HepG2 (cell line): ENCODE data around the gene KRT32. TPM values are rescaled to one million over a fixed set of nuclear protein-coding genes. Genes with fewer than 3 reads are reported as not detected.

Experiments used
- ATAC-seq: fragments of 200-7000 bp; cut with Tn5 transposase; 3 replicates; pipeline ENCODE4 v1.9.1; 2020; ENCODE audit warnings: mild to moderate bottlenecking, moderate library complexity
- BruUV-seq: library from RNA; stranded (reverse); fragments of 400-500 nt; replicated peaks from 2 replicates; lab custom pipeline; 2021; lab: Mats Ljungman, UMichigan
- CTCF ChIA-PET: fragments of 300-600 bp; formaldehyde crosslinking; extraction: SDS; loops from one replicate; lab custom pipeline; 2021; ENCODE audit warnings: low total read pairs, inconsistent platforms, low intra/inter-chr PET ratio; lab: Yijun Ruan, JAX
- POLR2A ChIA-PET: fragments of 350-600 bp; sonication (Branson Sonifier 250); formaldehyde crosslinking; loops from one replicate; lab custom pipeline; 2020; ENCODE audit warnings: antibody characterized with exemption, inconsistent platforms; lab: Yijun Ruan, JAX
- DNase-seq: peaks from one replicate; pipeline ENCODE4 v3.0.0-alpha.2; 2015; ENCODE audit warnings: low spot score
- FAIRE-seq: peaks from 3 replicates; lab custom pipeline; 2011; peaks lifted over from hg19 to GRCh38; lab: Jason Lieb, UNC
- H2AFZ ChIP-seq: one replicate; pipeline ENCODE4 v1.6.1; 2011; ENCODE audit warnings: low read length, inconsistent platforms
- H3K27ac ChIP-seq: fragments of 300-600 bp; 3 replicates; pipeline ENCODE4 v1.8.0; 2011; ENCODE audit warnings: mixed run types, mild to moderate bottlenecking, mixed read lengths, low read length, inconsistent platforms; ENCODE audit not compliant: insufficient read depth; ENCODE audit errors: extremely low read length
- H3K27me3 ChIP-seq, 2 experiments: fragments of 200-600 bp in 1 of 2; 2 replicates in 1 of 2; 3 replicates in 1 of 2; pipeline versions ENCODE4 v1.6.0 to v1.8.0; 2011; ENCODE audit warnings: low read length in 2 of 2, mild to moderate bottlenecking in 2 of 2, moderate library complexity in 2 of 2, inconsistent platforms in 1 of 2; ENCODE audit not compliant: insufficient read depth in 2 of 2, control insufficient read depth in 1 of 2
- H3K36me3 ChIP-seq, 2 experiments: fragments of 200-600 bp in 1 of 2; replicated peaks in 1 of 2; 2 replicates in 1 of 2; 3 replicates in 1 of 2; pipeline versions ENCODE4 v1.5.1 to v1.8.0; 2011; ENCODE audit warnings: low read length in 2 of 2, inconsistent platforms in 1 of 2; ENCODE audit not compliant: insufficient read depth in 2 of 2, control insufficient read depth in 1 of 2
- H3K4me1 ChIP-seq: 2 replicates; pipeline ENCODE4 v1.5.1; 2012; ENCODE audit warnings: low read length, inconsistent platforms; ENCODE audit not compliant: insufficient read depth
- H3K4me2 ChIP-seq: 2 replicates; pipeline ENCODE4 v1.6.0; 2011; ENCODE audit warnings: low read depth, low read length, inconsistent platforms
- H3K4me3 ChIP-seq, 3 experiments: fragments of 200-600 bp in 1 of 3; sonication (generic), shearing (Covaris generic) in 1 of 3; replicated peaks in 1 of 3; 2 replicates each; pipeline ENCODE4 v1.5.1; 2011 to 2016; ENCODE audit warnings: low read length in 3 of 3, inconsistent platforms in 2 of 3, low read depth in 2 of 3, mild to moderate bottlenecking in 2 of 3, control low read depth in 1 of 3, mixed read lengths in 1 of 3; ENCODE audit not compliant: insufficient read depth in 1 of 3
- H3K79me2 ChIP-seq: one replicate; pipeline ENCODE4 v1.6.1; 2011; ENCODE audit warnings: low read length, inconsistent platforms; ENCODE audit not compliant: insufficient read depth
- H3K9ac ChIP-seq: 2 replicates; pipeline ENCODE4 v1.6.0; 2011; ENCODE audit warnings: mild to moderate bottlenecking, low read depth, low read length, inconsistent platforms; ENCODE audit not compliant: insufficient read depth
- H3K9me3 ChIP-seq: 2 replicates; pipeline ENCODE4 v1.5.1; 2012; ENCODE audit warnings: mild to moderate bottlenecking, low read length
- H4K20me1 ChIP-seq: 2 replicates; pipeline ENCODE4 v1.6.0; 2011; ENCODE audit warnings: inconsistent platforms, mild to moderate bottlenecking, low read length, moderate library complexity; ENCODE audit not compliant: insufficient read depth
- ATF7-NPFF ChIP-seq: sonication (generic); formaldehyde crosslinking; IDR thresholded peaks from 2 replicates; pipeline ENCODE4 v1.8.1; 2023; ENCODE audit warnings: mild to moderate bottlenecking, low read depth, missing genetic modification reagents, moderate library complexity
- ELK4 ChIP-seq: sonication (generic); formaldehyde crosslinking; IDR thresholded peaks from 2 replicates; pipeline ENCODE4 v1.9.0; 2021; ENCODE audit warnings: missing genetic modification reagents, borderline replicate concordance
- GMEB2 ChIP-seq: IDR thresholded peaks from 2 replicates; pipeline ENCODE4 v1.6.1; 2016; ENCODE audit warnings: missing biosample characterization, missing genetic modification reagents, low read depth
- MAF1 ChIP-seq: sonication (generic); formaldehyde crosslinking; IDR thresholded peaks from 2 replicates; pipeline ENCODE4 v1.5.0; 2020; ENCODE audit warnings: missing genetic modification reagents, borderline replicate concordance
- ZNF281 ChIP-seq: sonication (generic); formaldehyde crosslinking; IDR thresholded peaks from 2 replicates; pipeline ENCODE4 v1.4.0; 2020; ENCODE audit warnings: missing genetic modification reagents, borderline replicate concordance
- ZNF510 ChIP-seq: sonication (generic); formaldehyde crosslinking; IDR thresholded peaks from 2 replicates; pipeline ENCODE4 v1.4.0; 2020; ENCODE audit warnings: low read depth, mild to moderate bottlenecking, missing genetic modification reagents
- ZNF570 ChIP-seq: sonication (generic); formaldehyde crosslinking; IDR thresholded peaks from 2 replicates; pipeline ENCODE4 v1.4.0; 2020; ENCODE audit warnings: mild to moderate bottlenecking, missing genetic modification reagents, borderline replicate concordance
- ZNF580 ChIP-seq: IDR thresholded peaks from 2 replicates; pipeline ENCODE4 v1.6.1; 2016; ENCODE audit warnings: low read depth, borderline replicate concordance
- ZNF687 ChIP-seq: sonication (generic); formaldehyde crosslinking; IDR thresholded peaks from 2 replicates; pipeline ENCODE4 v1.5.1; 2020; ENCODE audit warnings: mild to moderate bottlenecking, missing genetic modification reagents, moderate library complexity
- WGBS: methylation state at CpG from one replicate; pipeline ENCODE4 v1.1.6; 2017; ENCODE audit warnings: low lambda C conversion rate; 5-methylcytosine and 5-hydroxymethylcytosine counted together
- in situ Hi-C: cut with HindIII; loops from 2 replicates; pipeline ENCODE4 v1.10.0; 2017; ENCODE audit warnings: low pct_unique_long_range_greater_than_20kb; ENCODE audit not compliant: extremely low pct_ligation_motif_present
- intact Hi-C: fragments of 100-400 bp; cut with micrococcal nuclease; formaldehyde crosslinking; loops from one replicate; pipeline ENCODE4 v1.10.0; 2022; ENCODE audit not compliant: unreplicated experiment
- polyA plus RNA-seq, 8 experiments: library from polyadenylated mRNA; depleted of rRNA in 3 of 8; stranded (reverse) in 7 of 8; unstranded in 1 of 8; fragments of >200 nt; fragmentation: Illumina TruSeq in 4 of 8; extraction: Trizol in 4 of 8; gene quantifications; 2 replicates each; pipeline versions ENCODE4 v1.2.1 to v1.2.3, GENCODE V29; 2011 to 2016; ENCODE audit warnings: low read depth in 4 of 8, missing spikeins in 1 of 8, mixed read lengths in 1 of 8; ENCODE audit not compliant: insufficient read depth in 1 of 8
- total RNA-seq, 5 experiments: library from RNA; depleted of rRNA; stranded (reverse); fragments of >200 nt; fragmentation: Illumina TruSeq; extraction: Trizol; gene quantifications; 2 replicates each; pipeline ENCODE4 v1.2.3, GENCODE V29; 2016; ENCODE audit warnings: low read depth in 1 of 5
- TF ChIP-seq, protein P1 (sequence below): IDR thresholded peaks from 2 replicates; pipeline ENCODE4 v1.6.1; 2018; ENCODE audit warnings: missing genetic modification reagents

The KRT32 gene
- total and polyA plus RNA-seq, 2 of the 13 experiments (the other 11 are each of a cell fraction or from before 2014, with no cell fraction given) = not detected

- TF ChIP-seq GMEB2 (CRISPR knock-in tag) (no peak), ELK4 (no peak)
- TF ChIP-seq, protein P1, sequence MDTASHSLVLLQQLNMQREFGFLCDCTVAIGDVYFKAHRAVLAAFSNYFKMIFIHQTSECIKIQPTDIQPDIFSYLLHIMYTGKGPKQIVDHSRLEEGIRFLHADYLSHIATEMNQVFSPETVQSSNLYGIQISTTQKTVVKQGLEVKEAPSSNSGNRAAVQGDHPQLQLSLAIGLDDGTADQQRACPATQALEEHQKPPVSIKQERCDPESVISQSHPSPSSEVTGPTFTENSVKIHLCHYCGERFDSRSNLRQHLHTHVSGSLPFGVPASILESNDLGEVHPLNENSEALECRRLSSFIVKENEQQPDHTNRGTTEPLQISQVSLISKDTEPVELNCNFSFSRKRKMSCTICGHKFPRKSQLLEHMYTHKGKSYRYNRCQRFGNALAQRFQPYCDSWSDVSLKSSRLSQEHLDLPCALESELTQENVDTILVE (CRISPR knock-in tag) = no peak
Observed at GRCh38 chr17:41467561-41467960, 375 bp upstream of the KRT32 start (continued).

GRCh38 chr17:41464682-41465081 is 2.5 kb downstream of the KRT32 start:
- no peaks in the 10 kb centered on the region for H4K20me1 ChIP-seq
- H2AFZ ChIP-seq = no peak overlapping the region
- 1% methylated on average over 6 of the region's 6 CpGs for WGBS
- in situ Hi-C loops = no loop called here
- no peaks in the 10 kb centered on the region for H3K36me3 ChIP-seq
- peaks cover 2 to 43% of the 10 kb centered on the region in 2 experiments; a peak in 3 of 5 replicates for H3K27me3 ChIP-seq
- BruUV-seq = no TSS peak
- no peak overlapping the region for H3K4me3 ChIP-seq
- intact Hi-C loops = no loop called here
- ATAC-seq (no peak), DNase-seq (no peak), FAIRE-seq (no peak)
- no peaks in the 10 kb centered on the region for H3K9me3 ChIP-seq
- no peak overlapping the region for H3K4me2 ChIP-seq
- no peaks in the 10 kb centered on the region for H3K79me2 ChIP-seq
- ChIA-PET CTCF (no interaction called here), POLR2A (no interaction called here)
- no peaks in the 10 kb centered on the region for H3K4me1 ChIP-seq
- H3K27ac ChIP-seq = no peak overlapping the region
- no peak overlapping the region for H3K9ac ChIP-seq
- TF ChIP-seq ZNF510 (no peak), ZNF580 (CRISPR knock-in tag) (no peak), ZNF687 (CRISPR knock-in tag) (no peak), MAF1 (CRISPR knock-in tag) (no peak), ZNF570 (CRISPR knock-in tag) (no peak), ATF7-NPFF (CRISPR knock-in tag) (no peak), ZNF281 (CRISPR knock-in tag) (no peak)
